Loucy (cell line): ENCODE results near the gene VMAC.
"Not testable (repeated sequence)": the region's sequence is repeated elsewhere in the genome, so short reads cannot be mapped to it uniquely, and the experiment has no call there.

Source experiments
- EZH2phosphoT487 ChIP-seq: fragments of 200-600 bp; IDR thresholded peaks from 2 replicates; pipeline ENCODE4 v1.6.1; 2018; ENCODE audit warnings: antibody characterized with exemption, mild to moderate bottlenecking, moderate library complexity, borderline replicate concordance
- TF ChIP-seq, protein P1 (sequence below): fragments of 200-600 bp; sonication (generic); conservative IDR thresholded peaks from 2 replicates; pipeline ENCODE4 v1.5.1; 2014; ENCODE audit warnings: mild to moderate bottlenecking, antibody characterized with exemption, low read length

DNA sequence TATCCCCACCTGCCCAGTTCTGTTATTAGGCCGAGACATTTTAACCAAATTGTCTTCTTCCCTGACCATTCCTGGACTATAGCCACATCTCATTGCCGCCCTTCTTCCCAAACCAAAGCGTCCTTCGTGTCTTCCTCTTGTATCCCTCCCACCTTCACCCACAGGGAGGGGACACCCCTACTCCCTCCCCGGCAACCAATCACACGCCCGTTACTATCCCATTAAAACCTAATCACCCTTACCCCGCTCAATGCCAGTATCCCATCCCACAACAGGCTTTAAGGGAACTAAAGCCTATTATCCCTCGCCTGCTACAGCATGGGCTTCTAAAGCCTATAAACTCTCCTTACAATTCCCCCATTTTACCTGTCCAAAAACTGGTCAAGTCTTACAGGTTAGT, 49.5 kb upstream of the VMAC start:
- TF ChIP-seq, protein P1, sequence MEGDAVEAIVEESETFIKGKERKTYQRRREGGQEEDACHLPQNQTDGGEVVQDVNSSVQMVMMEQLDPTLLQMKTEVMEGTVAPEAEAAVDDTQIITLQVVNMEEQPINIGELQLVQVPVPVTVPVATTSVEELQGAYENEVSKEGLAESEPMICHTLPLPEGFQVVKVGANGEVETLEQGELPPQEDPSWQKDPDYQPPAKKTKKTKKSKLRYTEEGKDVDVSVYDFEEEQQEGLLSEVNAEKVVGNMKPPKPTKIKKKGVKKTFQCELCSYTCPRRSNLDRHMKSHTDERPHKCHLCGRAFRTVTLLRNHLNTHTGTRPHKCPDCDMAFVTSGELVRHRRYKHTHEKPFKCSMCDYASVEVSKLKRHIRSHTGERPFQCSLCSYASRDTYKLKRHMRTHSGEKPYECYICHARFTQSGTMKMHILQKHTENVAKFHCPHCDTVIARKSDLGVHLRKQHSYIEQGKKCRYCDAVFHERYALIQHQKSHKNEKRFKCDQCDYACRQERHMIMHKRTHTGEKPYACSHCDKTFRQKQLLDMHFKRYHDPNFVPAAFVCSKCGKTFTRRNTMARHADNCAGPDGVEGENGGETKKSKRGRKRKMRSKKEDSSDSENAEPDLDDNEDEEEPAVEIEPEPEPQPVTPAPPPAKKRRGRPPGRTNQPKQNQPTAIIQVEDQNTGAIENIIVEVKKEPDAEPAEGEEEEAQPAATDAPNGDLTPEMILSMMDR: not testable (repeated sequence)
- not testable (repeated sequence) for TF ChIP-seq EZH2phosphoT487
